PC-9 (cell line): ENCODE results near the gene LRRC8D. TPM values are rescaled to one million over a fixed set of nuclear protein-coding genes. Genes with fewer than 3 reads are reported as not detected.

ENCODE experiments used
- BruUV-seq: library from RNA; stranded (reverse); fragments of 400-500 nt; replicated peaks from 2 replicates; lab custom pipeline; 2021; lab: Mats Ljungman, UMichigan
- CTCF ChIA-PET: fragments of 300-600 bp; sonication (Branson Sonifier 250); formaldehyde crosslinking; loops from one replicate; lab custom pipeline; 2022; ENCODE audit warnings: antibody characterized with exemption; lab: Charles Lee
- POLR2A ChIA-PET: fragments of 300-600 bp; sonication (Branson Sonifier 250); formaldehyde crosslinking; loops from one replicate; lab custom pipeline; 2022; ENCODE audit warnings: antibody characterized with exemption; ENCODE audit not compliant: unreplicated experiment; lab: Charles Lee
- DNase-seq, 2 experiments: peaks; one replicate each; pipeline versions ENCODE4 v3.0.0 to v3.0.0-alpha.2; 2015 to 2022; ENCODE audit warnings: mixed read lengths in 1 of 2
- H2AFZ ChIP-seq: fragments of 200-600 bp; sonication (generic); 2 replicates; pipeline ENCODE4 v1.8.1; 2017; ENCODE audit warnings: antibody characterized with exemption
- H3F3A ChIP-seq: fragments of 200-600 bp; sonication (generic); 2 replicates; pipeline ENCODE4 v1.8.1; 2017; ENCODE audit warnings: antibody characterized with exemption, mild to moderate bottlenecking, low read depth; ENCODE audit not compliant: insufficient read depth
- H3K27ac ChIP-seq: fragments of 200-600 bp; sonication (generic); 2 replicates; pipeline ENCODE4 v1.6.1; 2016; ENCODE audit warnings: mixed run types
- H3K27me3 ChIP-seq: fragments of 200-600 bp; sonication (generic); 2 replicates; pipeline ENCODE4 v1.6.1; 2016; ENCODE audit warnings: low read depth, mixed run types; ENCODE audit not compliant: insufficient read depth
- H3K36me3 ChIP-seq: fragments of 200-600 bp; sonication (generic); 2 replicates; pipeline ENCODE4 v1.6.1; 2016; ENCODE audit warnings: low read depth, mixed run types
- H3K4me1 ChIP-seq: fragments of 200-600 bp; sonication (generic); replicated peaks from 2 replicates; pipeline ENCODE4 v1.6.1; 2016; ENCODE audit warnings: mixed run types; ENCODE audit not compliant: insufficient read depth
- H3K4me2 ChIP-seq: fragments of 200-600 bp; sonication (generic); 2 replicates; pipeline ENCODE4 v1.6.1; 2017; ENCODE audit warnings: mixed run types
- H3K4me3 ChIP-seq: fragments of 200-600 bp; sonication (generic); 2 replicates; pipeline ENCODE4 v1.6.1; 2016; ENCODE audit warnings: mixed run types
- H3K79me2 ChIP-seq: fragments of 200-600 bp; sonication (generic); 2 replicates; pipeline ENCODE4 v1.6.1; 2017; ENCODE audit warnings: low read depth, mixed run types
- H3K9me2 ChIP-seq: fragments of 200-600 bp; sonication (generic); 2 replicates; pipeline ENCODE4 v1.8.1; 2017; ENCODE audit warnings: mild to moderate bottlenecking; ENCODE audit not compliant: insufficient read depth
- H3K9me3 ChIP-seq: fragments of 200-600 bp; sonication (generic); 2 replicates; pipeline ENCODE4 v1.8.1; 2016; ENCODE audit warnings: low read depth; ENCODE audit not compliant: insufficient read depth
- H4K20me1 ChIP-seq: fragments of 200-600 bp; sonication (generic); 2 replicates; pipeline ENCODE4 v1.8.1; 2017; ENCODE audit not compliant: insufficient read depth
- CTCF ChIP-seq: fragments of 200-600 bp; sonication (generic); conservative IDR thresholded peaks from 2 replicates; pipeline ENCODE4 v1.6.1; 2017; ENCODE audit warnings: mixed run types, antibody characterized with exemption, mild to moderate bottlenecking, moderate library complexity
- EZH2 ChIP-seq: fragments of 200-600 bp; sonication (generic); IDR thresholded peaks from 2 replicates; pipeline ENCODE4 v1.8.0; 2017; ENCODE audit warnings: antibody characterized with exemption, low read depth
- intact Hi-C: fragments of 100-400 bp; cut with micrococcal nuclease; formaldehyde crosslinking; loops from one replicate; pipeline ENCODE4 v1.10.0; 2022; ENCODE audit not compliant: unreplicated experiment
- total RNA-seq: library from RNA; stranded (reverse); gene quantifications from 2 replicates; pipeline ENCODE4 v1.2.3, GENCODE V29; 2021

LRRC8D gene
- total RNA-seq, 1 experiment from 2014 or later = 75.9 TPM

- H3K9me3 ChIP-seq = peaks cover 11% of the 10 kb centered on the region
- POLR2A ChIA-PET = no interaction called here
- peaks cover 38% of the 10 kb centered on the region for H3K4me1 ChIP-seq
- CTCF ChIA-PET = no interaction called here
- no peaks in the 10 kb centered on the region for H4K20me1 ChIP-seq
- no peaks in the 10 kb centered on the region for H3K27me3 ChIP-seq
- H3K9me2 ChIP-seq = no peaks in the 10 kb centered on the region
- no peak overlapping the region for H2AFZ ChIP-seq
- intact Hi-C loops = no loop called here
- peak overlapping the region; percentile 23 for H3K4me2 ChIP-seq
- peaks cover 44% of the 10 kb centered on the region for H3F3A ChIP-seq
- peaks cover 56% of the 10 kb centered on the region for H3K36me3 ChIP-seq
- no peak overlapping the region for H3K4me3 ChIP-seq
- DNase-seq = no peak
- peaks cover 99% of the 10 kb centered on the region for H3K79me2 ChIP-seq
- TF ChIP-seq EZH2 (no peak), CTCF (no peak)
- no TSS peak for BruUV-seq
- peak overlapping the region; percentile 52 for H3K27ac ChIP-seq
Measured at GRCh38 chr1:89918127-89918793, 97.4 kb downstream of the LRRC8D start.

GRCh38 chr1:89918794-89919155, 97.9 kb downstream of the LRRC8D start:
- BruUV-seq = no TSS peak
- DNase-seq = peak in 1 of 2 experiments; percentile 89
- intact Hi-C loops = no loop called here
- peaks cover 15% of the 10 kb centered on the region for H3K9me3 ChIP-seq
- H3K36me3 ChIP-seq = peaks cover 58% of the 10 kb centered on the region
- H3K4me2 ChIP-seq = peak overlapping the region; percentile 23
- peak overlapping the region; percentile 52 for H3K27ac ChIP-seq
- no peaks in the 10 kb centered on the region for H4K20me1 ChIP-seq
- CTCF ChIA-PET = no interaction called here
- no peaks in the 10 kb centered on the region for H3K27me3 ChIP-seq
- POLR2A ChIA-PET = no interaction called here
- H3K4me3 ChIP-seq = no peak overlapping the region
- no peak for TF ChIP-seq CTCF
- no peaks in the 10 kb centered on the region for H3K9me2 ChIP-seq
- H2AFZ ChIP-seq = no peak overlapping the region
- peaks cover 99% of the 10 kb centered on the region for H3K79me2 ChIP-seq
- peaks cover 49% of the 10 kb centered on the region for H3F3A ChIP-seq
- peaks cover 38% of the 10 kb centered on the region for H3K4me1 ChIP-seq

GRCh38 chr1:89919174-89919573, 98.3 kb downstream of the LRRC8D start:
- CTCF ChIA-PET = no interaction called here
- H3F3A ChIP-seq = peaks cover 50% of the 10 kb centered on the region
- H3K9me2 ChIP-seq = no peaks in the 10 kb centered on the region
- peaks cover 19% of the 10 kb centered on the region for H3K9me3 ChIP-seq
- POLR2A ChIA-PET = interaction anchor here (0.6 kb wide), 1 partner anchor 44 kb away, joined by 3 read pairs; no protein-coding TSS in a partner anchor
- peaks cover 38% of the 10 kb centered on the region for H3K4me1 ChIP-seq
- no peak overlapping the region for H3K4me3 ChIP-seq
- intact Hi-C loops = no loop called here
- H3K36me3 ChIP-seq = peaks cover 60% of the 10 kb centered on the region
- H3K4me2 ChIP-seq = peak overlapping the region; percentile 23
- no peaks in the 10 kb centered on the region for H4K20me1 ChIP-seq
- peaks cover 98% of the 10 kb centered on the region for H3K79me2 ChIP-seq
- TF ChIP-seq CTCF (no peak), EZH2 (no peak)
- H2AFZ ChIP-seq = no peak overlapping the region
- no peaks in the 10 kb centered on the region for H3K27me3 ChIP-seq
- no TSS peak for BruUV-seq
- H3K27ac ChIP-seq = peak overlapping the region; percentile 52
- DNase-seq = no peak
